Measurements from ENCODE around the gene OPHN1. TPM values are rescaled to one million over a fixed set of nuclear protein-coding genes. Genes with fewer than 3 reads are reported as not detected.
"Not testable (repeated sequence)": the region's sequence is repeated elsewhere in the genome, so short reads cannot be mapped to it uniquely, and the experiment has no call there.

OPHN1 gene
- total RNA-seq, 6 donors from 2014 or later = 10.0 to 40.9 (median 10.8) TPM

- Histone ChIP-seq H3K36me3 (no peaks in the 10 kb centered on the region), H3K27ac (no peak overlapping the region), H3K4me1 (no peaks in the 10 kb centered on the region), H3K27me3 (no peaks in the 10 kb centered on the region), H3K9me3 (no peaks in the 10 kb centered on the region), H3K4me3 (no peak overlapping the region)
- TF ChIP-seq POLR2AphosphoS5 (IDR thresholded peaks at IDR 0.05) (no peak), POLR2A (IDR thresholded peaks at IDR 0.05) (no peak), EP300 (IDR thresholded peaks at IDR 0.05) (no peak), CTCF (IDR thresholded peaks at IDR 0.05) (no peak)
- no peak for DNase-seq
- no peak for ATAC-seq (ENCODE audit: low FRiP score in 2 of 2)
Observed at GRCh38 chrX:68072041-68072440, 361.3 kb downstream of the OPHN1 start.

GRCh38 chrX:68070119-68070518 is 363.2 kb downstream of the OPHN1 start:
- not testable (repeated sequence) for H3K4me3 ChIP-seq; H3K4me1 ChIP-seq; ATAC-seq (ENCODE audit: low FRiP score in 2 of 2); H3K36me3 ChIP-seq; H3K27me3 ChIP-seq; H3K9me3 ChIP-seq; H3K27ac ChIP-seq; DNase-seq
- 44 to 80% methylated on average over 2 of the region's 2 CpGs for WGBS, 2 donors

- Histone ChIP-seq H3K4me3 (no peak overlapping the region), H3K36me3 (peaks cover 0 to 4% (median 0%) of the 10 kb centered on the region in 4 donors), H3K27ac (no peak overlapping the region), H3K4me1 (no peaks in the 10 kb centered on the region), H3K9me3 (no peaks in the 10 kb centered on the region), H3K27me3 (no peaks in the 10 kb centered on the region)
- TF ChIP-seq POLR2A (IDR thresholded peaks at IDR 0.05) = no peak
- no peak for TF ChIP-seq EP300 (IDR thresholded peaks at IDR 0.05)
- no peak for TF ChIP-seq CTCF (IDR thresholded peaks at IDR 0.05)
- TF ChIP-seq POLR2AphosphoS5 (IDR thresholded peaks at IDR 0.05) = no peak
- DNase-seq (no peak), ATAC-seq (ENCODE audit: low FRiP score in 2 of 2) (no peak)
- 68 to 73% methylated on average over 4 of the region's 4 CpGs for WGBS, 2 donors
Observed at GRCh38 chrX:68061206-68061535, 372.1 kb downstream of the OPHN1 start.

- Histone ChIP-seq H3K27ac (no peak overlapping the region), H3K4me3 (no peak overlapping the region), H3K9me3 (no peaks in the 10 kb centered on the region), H3K36me3 (peaks cover 0 to 4% (median 0%) of the 10 kb centered on the region in 4 donors), H3K27me3 (no peaks in the 10 kb centered on the region), H3K4me1 (no peaks in the 10 kb centered on the region)
- DNase-seq (no peak), ATAC-seq (ENCODE audit: low FRiP score in 2 of 2) (no peak)
- no peak for TF ChIP-seq POLR2A (IDR thresholded peaks at IDR 0.05)
- no peak for TF ChIP-seq POLR2AphosphoS5 (IDR thresholded peaks at IDR 0.05)
- TF ChIP-seq EP300 (IDR thresholded peaks at IDR 0.05) = no peak
- no peak for TF ChIP-seq CTCF (IDR thresholded peaks at IDR 0.05)
- 51 to 68% methylated on average over 2 of the region's 2 CpGs for WGBS, 2 donors
Observed at GRCh38 chrX:68060506-68061205, 372.6 kb downstream of the OPHN1 start.

GRCh38 chrX:68059469-68059868 is 373.8 kb downstream of the OPHN1 start:
- H3K36me3 ChIP-seq = peaks cover 0 to 4% (median 0%) of the 10 kb centered on the region in 4 donors
- 77 to 89% methylated on average over 1 of the region's 1 CpG for WGBS, 2 donors

More at GRCh38 chrX:68059469-68059868, 373.8 kb downstream of the OPHN1 start:
- TF ChIP-seq EP300 (IDR thresholded peaks at IDR 0.05) (no peak), CTCF (IDR thresholded peaks at IDR 0.05) (no peak), POLR2A (IDR thresholded peaks at IDR 0.05) (no peak), POLR2AphosphoS5 (IDR thresholded peaks at IDR 0.05) (no peak)
- Histone ChIP-seq H3K27me3 (no peaks in the 10 kb centered on the region), H3K9me3 (no peaks in the 10 kb centered on the region), H3K4me3 (no peak overlapping the region), H3K4me1 (no peaks in the 10 kb centered on the region), H3K27ac (no peak overlapping the region)
- ATAC-seq (ENCODE audit: low FRiP score in 2 of 2) (no peak), DNase-seq (no peak)

Measured in upper lobe of left lung (tissue), 6 donors.